NCI-H2196 (cell line): ENCODE measurements around the gene ZNF500.

ENCODE experiments used
- DNase-seq: peaks from one replicate; lab custom pipeline; 2025; ENCODE audit not compliant: unreplicated experiment; lab: John Stamatoyannopoulos, UW

ZNF500 gene

GRCh38 chr16:4766875-4767628 lies at the start of gene ZNF500:
Gene ZNF500 (minus strand): TSS chr16:4767162. CDS start chr16:4765978, 1,184 bp downstream.
- DNase-seq, result peak; percentile 98

- no peak for DNase-seq
Measured at GRCh38 chr16:4814542-4815173, 47.7 kb upstream of the ZNF500 start.

GRCh38 chr16:4814046-4814445 lies 47.1 kb upstream of the ZNF500 start:
- no peak for DNase-seq

GRCh38 chr16:4813251-4814003 lies 46.5 kb upstream of the ZNF500 start:
- no peak for DNase-seq

GRCh38 chr16:4811773-4812172 lies 44.8 kb upstream of the ZNF500 start:
- DNase-seq, result no peak

- DNase-seq, result no peak
Measured at GRCh38 chr16:4811242-4811641, 44.3 kb upstream of the ZNF500 start.

- no peak for DNase-seq
Measured at GRCh38 chr16:4806280-4806679, 39.3 kb upstream of the ZNF500 start.

GRCh38 chr16:4805231-4805630 lies 38.3 kb upstream of the ZNF500 start:
- no peak for DNase-seq

- no peak for DNase-seq
Measured at GRCh38 chr16:4803898-4804762, 37.2 kb upstream of the ZNF500 start.

- DNase-seq, result no peak
Measured at GRCh38 chr16:4803401-4803844, 36.5 kb upstream of the ZNF500 start.

- peak; percentile 96 for DNase-seq
Measured at GRCh38 chr16:4802659-4803287, 35.8 kb upstream of the ZNF500 start.

GRCh38 chr16:4801962-4802658 lies 35.1 kb upstream of the ZNF500 start, which contains the start of gene ROGDI:
Gene ROGDI (minus strand): TSS chr16:4802633. CDS start chr16:4802571, 62 bp downstream.
- peak; percentile 91 for DNase-seq

GRCh38 chr16:4801051-4801961 lies 34.3 kb upstream of the ZNF500 start:
- DNase-seq, result no peak

- peak; percentile 82 for DNase-seq
Measured at GRCh38 chr16:4800290-4801041, 33.5 kb upstream of the ZNF500 start.

GRCh38 chr16:4799171-4799855 lies 32.4 kb upstream of the ZNF500 start:
- no peak for DNase-seq

- DNase-seq, result no peak
Measured at GRCh38 chr16:4798456-4798855, 31.5 kb upstream of the ZNF500 start.

GRCh38 chr16:4797805-4798252 lies 30.9 kb upstream of the ZNF500 start:
- DNase-seq, result no peak
